ENCODE measurements around the gene TPST2.

Gene TPST2

GRCh38 chr22:26564672-26565071 is 25.3 kb downstream of the TPST2 start:
- TF ChIP-seq TAF1 (IDR thresholded peaks at IDR 0.05; ENCODE audit: low read depth, low read length) (no peak), POLR2AphosphoS5 (IDR thresholded peaks at IDR 0.05; ENCODE audit: low read depth, low read length) (no peak), POU2F2 (IDR thresholded peaks at IDR 0.05; ENCODE audit: low read depth, low read length) (no peak), POLR2A (IDR thresholded peaks at IDR 0.05; ENCODE audit: low read depth, low read length) (no peak)
- FAIRE-seq (no peak), DNase-seq (ENCODE audit: insufficient read length, low spot score) (no peak)

GRCh38 chr22:26564181-26564580 is 25.8 kb downstream of the TPST2 start:
- DNase-seq (ENCODE audit: insufficient read length, low spot score) (no peak), FAIRE-seq (no peak)
- TF ChIP-seq POLR2AphosphoS5 (IDR thresholded peaks at IDR 0.05; ENCODE audit: low read depth, low read length) (no peak), PAX5 (IDR thresholded peaks at IDR 0.05; ENCODE audit: insufficient read depth, low read length, severe bottlenecking) (no peak), POU2F2 (IDR thresholded peaks at IDR 0.05; ENCODE audit: low read depth, low read length) (no peak)

GRCh38 chr22:26563022-26563421 is 26.9 kb downstream of the TPST2 start:
- FAIRE-seq (no peak), DNase-seq (ENCODE audit: insufficient read length, low spot score) (no peak)
- TF ChIP-seq SPI1 (IDR thresholded peaks at IDR 0.05; ENCODE audit: low read depth, low read length) (no peak), PAX5 (IDR thresholded peaks at IDR 0.05; ENCODE audit: insufficient read depth, low read length, severe bottlenecking) (no peak), TAF1 (IDR thresholded peaks at IDR 0.05; ENCODE audit: low read depth, low read length) (no peak), POLR2A (IDR thresholded peaks at IDR 0.05; ENCODE audit: low read depth, low read length) (no peak), POLR2AphosphoS5 (IDR thresholded peaks at IDR 0.05; ENCODE audit: low read depth, low read length) (no peak), POU2F2 (IDR thresholded peaks at IDR 0.05; ENCODE audit: low read depth, low read length) (no peak)

DNA sequence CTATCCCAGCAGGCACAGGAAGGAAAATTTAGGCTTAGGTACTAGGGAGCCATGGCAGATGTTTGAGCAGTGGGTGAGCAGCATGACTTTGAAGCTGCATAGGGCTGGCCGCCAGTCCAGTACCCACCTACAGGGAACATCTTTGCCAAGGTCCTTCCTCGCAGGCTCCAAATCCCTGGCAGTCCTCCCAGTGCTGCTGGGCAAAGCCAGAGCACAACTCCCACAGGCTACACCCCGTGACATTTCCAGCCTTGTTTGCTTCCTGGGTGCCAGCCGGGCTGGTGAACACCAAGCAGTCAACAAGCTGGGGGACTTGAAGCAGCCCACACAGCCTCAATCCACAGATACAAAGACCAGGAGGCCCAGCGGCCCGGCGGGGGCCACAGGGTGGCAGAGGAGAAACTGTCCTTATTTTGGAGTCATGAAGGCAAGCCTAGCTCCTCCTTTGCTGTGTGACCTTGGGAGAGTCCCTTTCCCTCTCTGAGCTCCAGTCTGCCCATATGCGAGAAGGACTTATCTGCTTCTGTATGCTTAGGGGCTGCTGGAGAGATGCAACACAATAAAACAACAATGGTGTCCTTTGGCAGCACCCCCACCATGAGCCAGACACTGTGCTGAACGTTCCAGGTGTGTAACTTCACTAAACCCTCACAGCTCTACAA is 28.0 kb downstream of the TPST2 start:
- FAIRE-seq = no peak

GRCh38 chr22:26559961-26560575 is 29.9 kb downstream of the TPST2 start:
- TF ChIP-seq POU2F2 (IDR thresholded peaks at IDR 0.05; ENCODE audit: low read depth, low read length) = no peak
- TF ChIP-seq SPI1 (IDR thresholded peaks at IDR 0.05; ENCODE audit: low read depth, low read length) = no peak
- no peak for TF ChIP-seq TAF1 (IDR thresholded peaks at IDR 0.05; ENCODE audit: low read depth, low read length)
- TF ChIP-seq POLR2AphosphoS5 (IDR thresholded peaks at IDR 0.05; ENCODE audit: low read depth, low read length) = no peak
- TF ChIP-seq POLR2A (IDR thresholded peaks at IDR 0.05; ENCODE audit: low read depth, low read length) = no peak
- no peak for TF ChIP-seq PAX5 (IDR thresholded peaks at IDR 0.05; ENCODE audit: insufficient read depth, low read length, severe bottlenecking)
- FAIRE-seq = no peak
- no peak for DNase-seq (ENCODE audit: insufficient read length, low spot score)

More for the DNA sequence above, 28.0 kb downstream of the TPST2 start:
- no peak for TF ChIP-seq POLR2AphosphoS5 (IDR thresholded peaks at IDR 0.05; ENCODE audit: low read depth, low read length)
- no peak for TF ChIP-seq TAF1 (IDR thresholded peaks at IDR 0.05; ENCODE audit: low read depth, low read length)
- no peak for TF ChIP-seq POLR2A (IDR thresholded peaks at IDR 0.05; ENCODE audit: low read depth, low read length)
- no peak for TF ChIP-seq SPI1 (IDR thresholded peaks at IDR 0.05; ENCODE audit: low read depth, low read length)
- TF ChIP-seq POU2F2 (IDR thresholded peaks at IDR 0.05; ENCODE audit: low read depth, low read length) = no peak
- TF ChIP-seq PAX5 (IDR thresholded peaks at IDR 0.05; ENCODE audit: insufficient read depth, low read length, severe bottlenecking) = no peak
- no peak for DNase-seq (ENCODE audit: insufficient read length, low spot score)

GRCh38 chr22:26558248-26558895 is 31.6 kb downstream of the TPST2 start:
- FAIRE-seq = no peak
- DNase-seq (ENCODE audit: insufficient read length, low spot score) = no peak
- TF ChIP-seq PAX5 (IDR thresholded peaks at IDR 0.05; ENCODE audit: insufficient read depth, low read length, severe bottlenecking) (no peak), POU2F2 (IDR thresholded peaks at IDR 0.05; ENCODE audit: low read depth, low read length) (no peak)

- no peak for DNase-seq (ENCODE audit: insufficient read length, low spot score)
- TF ChIP-seq PAX5 (IDR thresholded peaks at IDR 0.05; ENCODE audit: insufficient read depth, low read length, severe bottlenecking) = no peak
- TF ChIP-seq POU2F2 (IDR thresholded peaks at IDR 0.05; ENCODE audit: low read depth, low read length) = no peak
- no peak for TF ChIP-seq SPI1 (IDR thresholded peaks at IDR 0.05; ENCODE audit: low read depth, low read length)
- TF ChIP-seq POLR2AphosphoS5 (IDR thresholded peaks at IDR 0.05; ENCODE audit: low read depth, low read length) = no peak
- TF ChIP-seq POLR2A (IDR thresholded peaks at IDR 0.05; ENCODE audit: low read depth, low read length) = no peak
- TF ChIP-seq TAF1 (IDR thresholded peaks at IDR 0.05; ENCODE audit: low read depth, low read length) = no peak
- no peak for FAIRE-seq
Observed at GRCh38 chr22:26556904-26557303, 33.0 kb downstream of the TPST2 start.

DNA sequence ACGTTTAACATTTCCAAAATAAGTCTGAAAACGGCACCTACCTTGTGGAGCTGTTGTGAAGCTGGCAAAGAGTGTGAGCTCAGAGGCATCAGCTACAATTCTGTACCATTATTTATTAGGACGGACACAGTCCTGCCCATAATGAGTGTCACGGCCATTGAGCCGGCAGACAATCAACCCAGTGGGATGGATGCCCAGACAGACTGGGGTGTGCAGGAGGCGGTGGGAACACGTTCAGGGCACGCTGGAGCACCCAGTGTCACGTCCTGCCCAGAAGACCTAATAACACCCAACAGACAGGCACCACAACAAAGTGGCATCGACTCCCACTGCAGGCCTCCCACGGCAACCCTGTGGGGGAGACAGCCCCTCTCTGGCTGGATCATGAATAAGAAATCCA is 34.5 kb downstream of the TPST2 start:
- FAIRE-seq (no peak), DNase-seq (ENCODE audit: insufficient read length, low spot score) (no peak)
- TF ChIP-seq SPI1 (IDR thresholded peaks at IDR 0.05; ENCODE audit: low read depth, low read length) = no peak
- TF ChIP-seq POU2F2 (IDR thresholded peaks at IDR 0.05; ENCODE audit: low read depth, low read length) = no peak
- no peak for TF ChIP-seq POLR2AphosphoS5 (IDR thresholded peaks at IDR 0.05; ENCODE audit: low read depth, low read length)
- TF ChIP-seq PAX5 (IDR thresholded peaks at IDR 0.05; ENCODE audit: insufficient read depth, low read length, severe bottlenecking) = no peak
- TF ChIP-seq POLR2A (IDR thresholded peaks at IDR 0.05; ENCODE audit: low read depth, low read length) = no peak
- no peak for TF ChIP-seq TAF1 (IDR thresholded peaks at IDR 0.05; ENCODE audit: low read depth, low read length)

- FAIRE-seq = no peak
- no peak for DNase-seq (ENCODE audit: insufficient read length, low spot score)
- TF ChIP-seq TAF1 (IDR thresholded peaks at IDR 0.05; ENCODE audit: low read depth, low read length) (no peak), POLR2A (IDR thresholded peaks at IDR 0.05; ENCODE audit: low read depth, low read length) (no peak), SPI1 (IDR thresholded peaks at IDR 0.05; ENCODE audit: low read depth, low read length) (no peak), POLR2AphosphoS5 (IDR thresholded peaks at IDR 0.05; ENCODE audit: low read depth, low read length) (no peak), PAX5 (IDR thresholded peaks at IDR 0.05; ENCODE audit: insufficient read depth, low read length, severe bottlenecking) (no peak), POU2F2 (IDR thresholded peaks at IDR 0.05; ENCODE audit: low read depth, low read length) (no peak)
Observed at GRCh38 chr22:26554956-26555355, 35.0 kb downstream of the TPST2 start.
